ENCODE results near the gene BEST1. TPM values are rescaled to one million over a fixed set of nuclear protein-coding genes. Genes with fewer than 3 reads are reported as not detected.

BEST1 gene
- total RNA-seq, 2 donors from 2014 or later = 1.5 to 18.0 TPM

GRCh38 chr11:61976813-61977475 is 26.8 kb downstream of the BEST1 start:
- Histone ChIP-seq H3K36me3 (no peaks in the 10 kb centered on the region), H3K27ac (no peak overlapping the region), H3K27me3 (replicated peaks; ENCODE audit: insufficient read depth) (no peaks in the 10 kb centered on the region), H3K9me3 (no peaks in the 10 kb centered on the region), H3K4me1 (replicated peaks) (peaks cover 23% of the 10 kb centered on the region), H3K4me3 (no peak overlapping the region)
- TF ChIP-seq CTCF (IDR thresholded peaks at IDR 0.05) (no peak), POLR2AphosphoS5 (IDR thresholded peaks at IDR 0.05) (no peak), POLR2A (IDR thresholded peaks at IDR 0.05) (no peak)
- WGBS = 82% methylated on average over 7 of the region's 7 CpGs
- no peak for DNase-seq (ENCODE audit: low spot score)
- intact Hi-C loops (cut with DNase I) = no loop called here

- Histone ChIP-seq H3K9me3 (no peaks in the 10 kb centered on the region), H3K4me3 (no peak overlapping the region), H3K4me1 (replicated peaks) (peaks cover 3% of the 10 kb centered on the region), H3K27me3 (replicated peaks; ENCODE audit: insufficient read depth) (no peaks in the 10 kb centered on the region), H3K36me3 (no peaks in the 10 kb centered on the region), H3K27ac (peak overlapping the region; percentile 43 to 67)
- WGBS = 67% methylated on average over 17 of the region's 17 CpGs
- intact Hi-C loops (cut with DNase I) = no loop called here
- no peak for DNase-seq (ENCODE audit: low spot score)
- TF ChIP-seq POLR2A (IDR thresholded peaks at IDR 0.05) = no peak
- peak; percentile 64 for TF ChIP-seq POLR2AphosphoS5 (IDR thresholded peaks at IDR 0.05)
Measured at GRCh38 chr11:61978703-61979661, 28.8 kb downstream of the BEST1 start.

GRCh38 chr11:61980783-61981541 is 30.8 kb downstream of the BEST1 start:
- 77% methylated on average over 10 of the region's 10 CpGs for WGBS
- Histone ChIP-seq H3K27me3 (replicated peaks; ENCODE audit: insufficient read depth) (no peaks in the 10 kb centered on the region), H3K9me3 (no peaks in the 10 kb centered on the region), H3K4me1 (replicated peaks) (peaks cover 2% of the 10 kb centered on the region), H3K4me3 (no peak overlapping the region), H3K27ac (no peak overlapping the region), H3K36me3 (no peaks in the 10 kb centered on the region)
- TF ChIP-seq CTCF (IDR thresholded peaks at IDR 0.05) (no peak), POLR2AphosphoS5 (IDR thresholded peaks at IDR 0.05) (no peak), POLR2A (IDR thresholded peaks at IDR 0.05) (no peak)
- DNase-seq (ENCODE audit: low spot score) = no peak
- intact Hi-C loops (cut with DNase I) = no loop called here

GRCh38 chr11:61983419-61983818 is 33.3 kb downstream of the BEST1 start:
- Histone ChIP-seq H3K9me3 (no peaks in the 10 kb centered on the region), H3K4me1 (replicated peaks) (no peaks in the 10 kb centered on the region), H3K27me3 (replicated peaks; ENCODE audit: insufficient read depth) (no peaks in the 10 kb centered on the region), H3K27ac (no peak overlapping the region), H3K4me3 (no peak overlapping the region), H3K36me3 (no peaks in the 10 kb centered on the region)
- intact Hi-C loops (cut with DNase I) = no loop called here
- no peak for DNase-seq (ENCODE audit: low spot score)
- WGBS = 93% methylated on average over 1 of the region's 1 CpG
- TF ChIP-seq CTCF (IDR thresholded peaks at IDR 0.05) (no peak), POLR2A (IDR thresholded peaks at IDR 0.05) (no peak), POLR2AphosphoS5 (IDR thresholded peaks at IDR 0.05) (no peak)

GRCh38 chr11:61985869-61986268 is 35.7 kb downstream of the BEST1 start:
- Histone ChIP-seq H3K4me1 (replicated peaks) (no peaks in the 10 kb centered on the region), H3K27me3 (replicated peaks; ENCODE audit: insufficient read depth) (no peaks in the 10 kb centered on the region), H3K9me3 (no peaks in the 10 kb centered on the region), H3K27ac (peak overlapping the region; percentile 19 to 28), H3K4me3 (no peak overlapping the region), H3K36me3 (no peaks in the 10 kb centered on the region)
- TF ChIP-seq POLR2AphosphoS5 (IDR thresholded peaks at IDR 0.05) = peak; percentile 68
- TF ChIP-seq POLR2A (IDR thresholded peaks at IDR 0.05) = no peak
- intact Hi-C loops (cut with DNase I) = no loop called here
- DNase-seq (ENCODE audit: low spot score) = no peak
- WGBS = 70% methylated on average over 5 of the region's 5 CpGs
